Measurements from ENCODE around the gene HNRNPA2B1.
A peak's percentile ranks its signal among the peaks of the same experiment; 100 is the strongest.

The HNRNPA2B1 gene

GRCh38 chr7:26200038-26200443 lies 505 bp downstream of the HNRNPA2B1 start:
- TF ChIP-seq ZNF8 (CRISPR knock-in tag; IDR thresholded peaks at IDR 0.05): peak; percentile 8; the same call in 1 of the 2 replicates
- TF ChIP-seq CSDC2 (CRISPR knock-in tag; IDR thresholded peaks at IDR 0.05): peak; percentile 41; the same call in 1 of the 2 replicates
- no peak for TF ChIP-seq OSR1 (CRISPR knock-in tag; IDR thresholded peaks at IDR 0.05)
- TF ChIP-seq ZFP3 (CRISPR knock-in tag; IDR thresholded peaks at IDR 0.05): 0 out of 2 replicates have a peak, but pooled peaks have one; percentile 38
- TF ChIP-seq CREB5 (CRISPR knock-in tag; IDR thresholded peaks at IDR 0.05; ENCODE audit: low read depth): peak; percentile 12; the same call in 1 of the 2 replicates
- TF ChIP-seq SNAI2 (CRISPR knock-in tag; IDR thresholded peaks at IDR 0.05): peak; percentile 45; the same call in 1 of the 2 replicates
- TF ChIP-seq RARB (CRISPR knock-in tag; IDR thresholded peaks at IDR 0.05): peak; percentile 39; the same call in 1 of the 2 replicates
- 0 out of 2 replicates have a peak, but pooled peaks have one; percentile 46 for TF ChIP-seq ARNTL (CRISPR knock-in tag; IDR thresholded peaks at IDR 0.05; ENCODE audit: borderline replicate concordance, low read depth)
- no peak; the same call in 1 of the 2 replicates for TF ChIP-seq GLIS3 (CRISPR knock-in tag; IDR thresholded peaks at IDR 0.05)
- TF ChIP-seq ZNF70 (CRISPR knock-in tag; IDR thresholded peaks at IDR 0.05): no peak
- 0 out of 2 replicates have a peak, but pooled peaks have one; percentile 41 for TF ChIP-seq ZC3H10 (CRISPR knock-in tag; IDR thresholded peaks at IDR 0.05)
- TF ChIP-seq ESRRG (CRISPR knock-in tag; IDR thresholded peaks at IDR 0.05): 0 out of 2 replicates have a peak, but pooled peaks have one; percentile 44
- no peak for TF ChIP-seq PPARA (CRISPR knock-in tag; IDR thresholded peaks at IDR 0.05; ENCODE audit: borderline replicate concordance)
- 0 out of 2 replicates have a peak, but pooled peaks have one; percentile 49 for TF ChIP-seq ZNF565 (CRISPR knock-in tag; conservative IDR thresholded peaks at IDR 0.05; ENCODE audit: low read depth)
- peak; percentile 8; the same call in 1 of the 2 replicates for TF ChIP-seq PATZ1 (CRISPR knock-in tag; IDR thresholded peaks at IDR 0.05; ENCODE audit: borderline replicate concordance)
- peak; percentile 56 for ATAC-seq

DNA sequence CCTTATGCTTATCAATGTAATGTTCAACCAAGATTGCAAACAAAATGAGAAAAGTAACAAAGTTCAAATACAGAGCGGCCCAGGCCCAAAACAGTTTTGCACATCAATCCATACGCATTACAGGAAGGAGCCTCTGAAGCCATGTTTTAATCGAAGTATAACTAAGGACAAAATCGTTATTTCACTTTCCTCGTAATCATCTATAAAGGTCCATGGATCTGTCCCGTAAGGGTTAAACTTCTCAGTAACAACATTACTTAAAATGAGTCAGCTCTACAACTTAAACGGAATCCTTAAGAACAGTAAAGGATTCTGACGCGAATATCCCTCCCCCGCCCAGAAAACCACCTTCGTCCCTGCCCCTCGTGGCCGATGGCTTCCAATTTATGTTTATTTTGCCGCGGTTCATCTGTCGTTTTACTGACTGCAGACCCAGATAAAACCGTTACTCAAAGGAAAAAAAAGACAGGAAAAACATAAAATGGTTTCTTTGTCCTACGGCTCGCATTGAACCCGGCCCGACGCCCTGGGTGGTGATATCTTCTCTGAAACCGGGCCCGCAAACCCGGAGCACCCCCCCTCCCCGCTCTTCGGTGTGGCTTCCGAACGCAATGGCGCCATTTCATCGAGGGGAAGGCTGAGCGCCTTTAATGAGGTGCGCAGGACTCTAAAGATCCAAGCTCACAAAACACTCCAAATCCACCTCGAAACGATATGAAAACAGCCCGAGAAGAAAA lies 1.1 kb downstream of the HNRNPA2B1 start:
- peak; percentile 27 for ATAC-seq
- TF ChIP-seq ZNF8 (CRISPR knock-in tag; IDR thresholded peaks at IDR 0.05): no peak
- TF ChIP-seq TOX (CRISPR knock-in tag; IDR thresholded peaks at IDR 0.05; ENCODE audit: borderline replicate concordance): 0 out of 2 replicates have a peak, but pooled peaks have one; percentile 9
- TF ChIP-seq ZNF70 (CRISPR knock-in tag; IDR thresholded peaks at IDR 0.05): no peak
- TF ChIP-seq RARB (CRISPR knock-in tag; IDR thresholded peaks at IDR 0.05): no peak
- TF ChIP-seq GLIS3 (CRISPR knock-in tag; IDR thresholded peaks at IDR 0.05): no peak
- TF ChIP-seq PPARA (CRISPR knock-in tag; IDR thresholded peaks at IDR 0.05; ENCODE audit: borderline replicate concordance): no peak
- no peak for TF ChIP-seq TSHZ2 (CRISPR knock-in tag; IDR thresholded peaks at IDR 0.05)
- peak; percentile 12; the same call in 1 of the 2 replicates for TF ChIP-seq PATZ1 (CRISPR knock-in tag; IDR thresholded peaks at IDR 0.05; ENCODE audit: borderline replicate concordance)
- no peak for TF ChIP-seq BACH2 (CRISPR knock-in tag; IDR thresholded peaks at IDR 0.05; ENCODE audit: borderline replicate concordance)

DNA sequence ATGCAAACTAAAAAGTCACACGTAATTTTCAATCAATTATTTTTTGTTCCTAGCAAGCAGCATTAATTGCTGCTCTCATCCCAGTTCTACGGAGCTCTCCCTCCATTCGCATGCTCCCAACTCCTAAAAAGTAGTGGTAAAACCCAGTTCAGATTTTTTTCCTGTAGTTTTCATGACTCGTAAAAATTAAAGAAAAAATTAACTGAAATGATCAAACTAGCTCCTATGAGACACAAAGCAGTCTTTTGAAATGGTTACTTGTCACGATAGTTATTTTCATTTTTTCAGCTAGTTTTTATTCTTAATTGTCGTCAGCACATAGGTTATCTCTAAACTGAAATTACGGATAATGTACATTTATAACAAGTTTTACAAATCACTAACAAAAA lies 1.8 kb downstream of the HNRNPA2B1 start:
- ATAC-seq: no peak
- TF ChIP-seq GLIS3 (CRISPR knock-in tag; IDR thresholded peaks at IDR 0.05) (no peak), BACH2 (CRISPR knock-in tag; IDR thresholded peaks at IDR 0.05; ENCODE audit: borderline replicate concordance) (no peak), ISL1 (CRISPR knock-in tag; IDR thresholded peaks at IDR 0.05) (no peak), CSDC2 (CRISPR knock-in tag; IDR thresholded peaks at IDR 0.05) (no peak), CREB5 (CRISPR knock-in tag; IDR thresholded peaks at IDR 0.05; ENCODE audit: low read depth) (no peak)
